KBM-7 (cell line): ENCODE results near the gene U2AF1.
"Not testable (repeated sequence)": the region's sequence is repeated elsewhere in the genome, so short reads cannot be mapped to it uniquely, and the experiment has no call there.

Experiments used
- DNase-seq: peaks from one replicate; pipeline ENCODE4 v3.0.0-alpha.2; 2015
- in situ Hi-C: fragments of 300-500 bp; cut with MboI; formaldehyde crosslinking; loops from 2 replicates; pipeline ENCODE4 v1.14.3; 2020; ENCODE audit warnings: low sequenced_read_pairs, low pct_unique_long_range_greater_than_20kb, mixed read lengths

The U2AF1 gene

GRCh38 chr21:43044547-43044946 lies 62.8 kb downstream of the U2AF1 start:
- in situ Hi-C loops, DNase-seq: not testable (repeated sequence)

DNA sequence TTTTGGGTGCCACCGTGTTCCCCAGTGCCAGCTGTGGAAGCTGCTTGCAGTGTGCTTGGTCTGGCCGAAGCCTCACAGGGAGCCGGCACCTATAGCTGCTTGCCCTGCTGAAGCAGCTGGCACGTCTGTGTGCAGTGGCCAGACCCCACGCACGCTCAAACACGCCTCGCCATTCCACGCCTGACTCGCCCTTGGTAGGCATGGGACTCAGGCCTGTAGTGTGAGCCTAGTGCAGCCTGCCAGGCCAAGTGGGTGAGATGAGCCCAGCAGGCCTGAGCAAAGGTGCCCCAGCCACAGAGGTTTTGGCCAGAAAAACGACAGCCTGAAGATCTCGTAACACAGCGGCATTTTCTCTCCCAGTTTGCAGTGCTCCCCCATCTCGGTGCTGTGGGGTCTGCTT lies 64.1 kb downstream of the U2AF1 start:
- DNase-seq, in situ Hi-C loops: not testable (repeated sequence)
